ENCODE results near the gene SLC35A3. TPM values are rescaled to one million over a fixed set of nuclear protein-coding genes. Genes with fewer than 3 reads are reported as not detected.
"Not testable (repeated sequence)": the region's sequence is repeated elsewhere in the genome, so short reads cannot be mapped to it uniquely, and the experiment has no call there.

The SLC35A3 gene
- 23.8 TPM for total RNA-seq

- intact Hi-C loops (cut with DNase I) = no loop called here
- peak; percentile 95 for ATAC-seq
These were observed at the start of gene SLC35A3 for GRCh38 chr1:99969729-99970621. Gene SLC35A3, plus strand, starts transcription at chr1:99969996. Its CDS starts 23,559 bp downstream, at chr1:99993555.

GRCh38 chr1:99934801-99935200 is 35.0 kb upstream of the SLC35A3 start:
- intact Hi-C loops (cut with DNase I) = no loop called here
- no peak for DNase-seq (ENCODE audit: low spot score)
- no peak for ATAC-seq

More at GRCh38 chr1:99969729-99970621, at the start of gene SLC35A3:
- DNase-seq (ENCODE audit: low spot score) = peak; percentile 85

- DNase-seq (ENCODE audit: low spot score) = no peak
- ATAC-seq = no peak
- intact Hi-C loops (cut with DNase I) = no loop called here
These were observed 34.3 kb upstream of the SLC35A3 start for GRCh38 chr1:99935534-99935933.

- ATAC-seq = no peak
These were observed 33.7 kb upstream of the SLC35A3 start for GRCh38 chr1:99936071-99936470.

GRCh38 chr1:99942723-99943122 is 27.1 kb upstream of the SLC35A3 start:
- no peak for ATAC-seq
- intact Hi-C loops (cut with DNase I) = loop anchor here (10.0 kb wide), 1 partner anchor 58 kb away; no protein-coding TSS in a partner anchor
- DNase-seq (ENCODE audit: low spot score) = no peak

More at GRCh38 chr1:99936071-99936470, 33.7 kb upstream of the SLC35A3 start:
- intact Hi-C loops (cut with DNase I) = no loop called here
- no peak for DNase-seq (ENCODE audit: low spot score)

- ATAC-seq (no peak), DNase-seq (ENCODE audit: low spot score) (no peak)
- intact Hi-C loops (cut with DNase I) = loop anchor here (10.0 kb wide), 1 partner anchor 59 kb away; no protein-coding TSS in a partner anchor
These were observed 26.5 kb upstream of the SLC35A3 start for GRCh38 chr1:99943223-99943794.

- DNase-seq (ENCODE audit: low spot score) = no peak
- intact Hi-C loops (cut with DNase I) = loop anchor here (10.0 kb wide), 1 partner anchor 59 kb away; no protein-coding TSS in a partner anchor
- ATAC-seq = no peak
These were observed 25.6 kb upstream of the SLC35A3 start for GRCh38 chr1:99944192-99944591.

GRCh38 chr1:99945174-99945573 is 24.6 kb upstream of the SLC35A3 start:
- no peak for DNase-seq (ENCODE audit: low spot score)
- no peak for ATAC-seq
- intact Hi-C loops (cut with DNase I) = loop anchor here (10.0 kb wide), 1 partner anchor 60 kb away; no protein-coding TSS in a partner anchor

GRCh38 chr1:99950486-99950885 is 19.3 kb upstream of the SLC35A3 start:
- no peak for DNase-seq (ENCODE audit: low spot score)
- intact Hi-C loops (cut with DNase I) = no loop called here
- ATAC-seq = no peak

GRCh38 chr1:99952522-99952921 is 17.3 kb upstream of the SLC35A3 start:
- ATAC-seq (no peak), DNase-seq (ENCODE audit: low spot score) (no peak)
- intact Hi-C loops (cut with DNase I) = no loop called here

GRCh38 chr1:99955375-99955774 is 14.4 kb upstream of the SLC35A3 start:
- ATAC-seq = no peak
- no peak for DNase-seq (ENCODE audit: low spot score)

GRCh38 chr1:99956755-99957154 is 13.0 kb upstream of the SLC35A3 start:
- DNase-seq (ENCODE audit: low spot score) (no peak), ATAC-seq (peak; percentile 94)
- intact Hi-C loops (cut with DNase I) = no loop called here

More at GRCh38 chr1:99955375-99955774, 14.4 kb upstream of the SLC35A3 start:
- intact Hi-C loops (cut with DNase I) = no loop called here

- DNase-seq (ENCODE audit: low spot score) (no peak), ATAC-seq (no peak)
- intact Hi-C loops (cut with DNase I) = no loop called here
These were observed 12.0 kb upstream of the SLC35A3 start for GRCh38 chr1:99957818-99958217.

- intact Hi-C loops (cut with DNase I); ATAC-seq; DNase-seq (ENCODE audit: low spot score): not testable (repeated sequence)
These were observed 10.5 kb upstream of the SLC35A3 start for GRCh38 chr1:99959189-99959705.

- intact Hi-C loops (cut with DNase I); ATAC-seq; DNase-seq (ENCODE audit: low spot score): not testable (repeated sequence)
These were observed 9.5 kb upstream of the SLC35A3 start for GRCh38 chr1:99960260-99960659.

GRCh38 chr1:99963041-99963795 is 6.6 kb upstream of the SLC35A3 start:
- intact Hi-C loops (cut with DNase I) = no loop called here
- ATAC-seq (no peak), DNase-seq (ENCODE audit: low spot score) (no peak)

- DNase-seq (ENCODE audit: low spot score) (no peak), ATAC-seq (no peak)
- intact Hi-C loops (cut with DNase I) = no loop called here
These were observed 5.0 kb upstream of the SLC35A3 start for GRCh38 chr1:99964806-99965205.

- ATAC-seq (no peak), DNase-seq (ENCODE audit: low spot score) (no peak)
- intact Hi-C loops (cut with DNase I) = no loop called here
These were observed 4.0 kb upstream of the SLC35A3 start for GRCh38 chr1:99965646-99966375.
